GM12892 (cell line): ENCODE data around the gene JAK3.
"Not testable (repeated sequence)": the region's sequence is repeated elsewhere in the genome, so short reads cannot be mapped to it uniquely, and the experiment has no call there.

Experiments used
- POLR2A ChIP-seq: IDR thresholded peaks from 2 replicates; pipeline ENCODE4 v1.6.1; 2011; ENCODE audit warnings: low read depth, low read length, control low read depth
- POLR2AphosphoS5 ChIP-seq: IDR thresholded peaks from 2 replicates; pipeline ENCODE4 v1.6.1; 2011; ENCODE audit warnings: low read depth, low read length, control low read depth
- TAF1 ChIP-seq: IDR thresholded peaks from 2 replicates; pipeline ENCODE4 v1.6.1; 2011; ENCODE audit warnings: low read depth, mild to moderate bottlenecking, control low read depth, low read length, borderline replicate concordance

DNA sequence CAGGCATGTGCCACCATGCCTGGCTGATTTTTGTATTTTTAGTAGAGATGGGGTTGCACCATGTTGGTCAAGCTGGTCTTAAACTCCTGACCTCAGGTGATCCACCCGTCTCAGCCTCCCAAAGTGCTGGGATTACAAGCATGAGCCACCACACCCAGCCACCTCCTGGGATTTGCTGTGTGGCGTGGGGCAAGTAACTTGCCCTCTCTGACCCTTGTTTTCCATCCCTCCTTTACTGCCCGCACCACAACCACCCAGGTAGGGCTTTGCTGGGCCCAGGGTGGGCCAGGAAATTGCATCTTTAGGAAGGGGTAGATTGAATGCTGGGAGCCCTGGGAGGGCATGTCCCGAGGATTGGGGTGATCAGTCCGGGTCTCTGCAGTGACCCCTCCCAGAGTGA is 64.1 kb downstream of the JAK3 start:
- TF ChIP-seq POLR2AphosphoS5, POLR2A, TAF1: not testable (repeated sequence)
